BLaER1 (cell line): ENCODE data around the gene S100PBP.

Source experiments
- H3K27ac ChIP-seq: shearing (Covaris generic); formaldehyde crosslinking; 2 replicates; pipeline ENCODE4 v1.8.1; 2022
- H3K27me3 ChIP-seq: shearing (Covaris generic); formaldehyde crosslinking; 2 replicates; pipeline ENCODE4 v1.8.1; 2022
- H3K36me3 ChIP-seq: shearing (Covaris generic); formaldehyde crosslinking; 2 replicates; pipeline ENCODE4 v1.8.1; 2022
- H3K4me1 ChIP-seq: shearing (Covaris generic); formaldehyde crosslinking; 2 replicates; pipeline ENCODE4 v1.8.1; 2022
- H3K4me2 ChIP-seq: shearing (Covaris generic); formaldehyde crosslinking; 2 replicates; pipeline ENCODE4 v1.8.1; 2022
- H3K4me3 ChIP-seq: shearing (Covaris generic); formaldehyde crosslinking; 2 replicates; pipeline ENCODE4 v1.8.1; 2022
- H3K9ac ChIP-seq: shearing (Covaris generic); formaldehyde crosslinking; 2 replicates; pipeline ENCODE4 v1.8.1; 2022
- H3K9me3 ChIP-seq: shearing (Covaris generic); formaldehyde crosslinking; 2 replicates; pipeline ENCODE4 v1.8.1; 2022
- H4K20me1 ChIP-seq: shearing (Covaris generic); formaldehyde crosslinking; 2 replicates; pipeline ENCODE4 v1.8.1; 2022
- Cebpa-rat ChIP-seq: shearing (Covaris generic); IDR thresholded peaks from 2 replicates; pipeline ENCODE4 v1.8.1; 2022

Gene S100PBP

DNA sequence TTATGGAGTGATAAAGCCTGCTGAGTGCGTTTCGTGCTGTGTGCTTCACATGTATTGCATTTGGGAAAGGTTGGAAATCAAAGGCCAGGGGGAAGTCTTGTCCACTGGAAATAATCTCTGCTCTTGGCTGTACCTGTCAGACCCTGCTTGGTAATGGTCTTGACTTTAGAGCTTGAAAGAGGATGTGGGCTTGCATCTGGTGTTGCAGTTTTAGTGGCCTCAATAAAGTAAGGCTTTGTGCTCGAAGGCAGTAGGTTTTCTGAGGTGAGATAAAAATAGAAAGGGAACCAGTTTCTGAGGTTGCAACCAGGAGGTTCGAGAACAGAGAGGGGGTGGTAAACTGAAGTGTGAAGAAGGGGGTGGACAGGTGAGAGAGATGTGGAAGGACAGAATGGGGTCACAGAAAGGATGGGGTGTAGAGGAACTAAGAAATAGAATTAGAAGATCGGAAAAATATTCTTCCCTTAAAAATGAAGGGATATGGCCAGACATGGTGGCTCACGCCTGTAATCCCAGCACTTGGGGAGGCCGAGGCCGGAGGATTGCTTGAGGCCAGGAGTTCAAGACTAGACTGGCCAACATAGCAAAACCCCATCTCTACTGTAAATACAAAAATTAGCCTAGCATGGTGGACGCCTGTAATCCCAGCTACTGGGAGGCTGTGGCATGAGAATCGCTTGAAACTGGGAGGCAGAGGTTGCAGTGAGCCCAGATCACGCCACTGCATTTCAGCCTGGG is 1.5 kb downstream of the S100PBP start:
- H3K4me3 ChIP-seq = peak overlapping the region; percentile 99
- peak overlapping the region; percentile 100 for H3K9ac ChIP-seq
- peak overlapping the region; percentile 93 for H3K4me2 ChIP-seq
- H3K4me1 ChIP-seq = peaks cover 64% of the 10 kb centered on the region
- TF ChIP-seq Cebpa-rat = no peak
- H3K9me3 ChIP-seq = peaks cover 6% of the 10 kb centered on the region; the same call in 1 of the 2 replicates
- H3K27me3 ChIP-seq = no peaks in the 10 kb centered on the region
- peaks cover 27% of the 10 kb centered on the region for H4K20me1 ChIP-seq
- peak overlapping the region; percentile 100 for H3K27ac ChIP-seq
- peaks cover 33% of the 10 kb centered on the region for H3K36me3 ChIP-seq

DNA sequence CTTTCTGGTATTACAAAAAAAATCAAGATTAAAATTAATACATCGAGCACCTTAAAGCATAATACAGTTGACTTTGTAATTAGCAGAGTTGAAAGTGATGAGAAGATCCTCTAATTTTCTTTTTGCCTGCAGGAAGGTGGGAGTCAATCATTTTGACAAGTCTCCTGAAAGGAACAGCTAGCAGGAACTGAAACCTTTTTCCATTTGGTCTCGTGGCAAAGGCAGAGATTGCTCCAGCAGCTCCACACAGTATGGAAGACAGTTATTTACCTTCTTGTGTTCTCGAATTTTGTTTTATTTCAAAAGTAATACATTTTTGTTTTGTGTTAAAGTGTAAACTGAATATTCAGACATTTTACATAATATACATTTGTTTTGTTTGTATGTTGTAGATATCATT is 7.7 kb downstream of the S100PBP start:
- peaks cover 70% of the 10 kb centered on the region for H3K36me3 ChIP-seq
- no peak overlapping the region for H3K27ac ChIP-seq
- H3K9me3 ChIP-seq = peaks cover 6% of the 10 kb centered on the region; the same call in 1 of the 2 replicates
- H3K4me1 ChIP-seq = peaks cover 26% of the 10 kb centered on the region
- no peak overlapping the region for H3K4me2 ChIP-seq
- no peak for TF ChIP-seq Cebpa-rat
- peaks cover 7% of the 10 kb centered on the region; the same call in 1 of the 2 replicates for H4K20me1 ChIP-seq
- no peak overlapping the region for H3K9ac ChIP-seq
- H3K27me3 ChIP-seq = no peaks in the 10 kb centered on the region
- H3K4me3 ChIP-seq = no peak overlapping the region

DNA sequence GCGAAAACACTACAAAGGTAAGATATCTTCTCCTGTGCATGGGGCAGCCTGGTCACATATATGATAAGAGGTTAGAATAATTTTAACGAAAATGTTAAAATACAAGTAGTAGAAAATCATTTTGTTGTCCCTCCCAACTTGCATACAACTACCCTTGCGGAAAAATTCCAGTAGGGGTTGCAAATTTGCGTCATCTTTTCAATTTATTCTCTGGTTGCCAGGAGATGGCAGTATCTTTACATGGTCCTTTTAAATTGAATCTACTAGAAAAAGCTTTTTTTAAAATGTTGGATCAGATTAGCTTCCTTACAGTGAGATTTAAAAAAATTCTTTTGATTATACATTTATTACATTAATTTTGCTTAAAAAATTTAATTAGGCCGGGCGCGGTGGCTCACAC is 10.9 kb downstream of the S100PBP start:
- H3K9me3 ChIP-seq = no peaks in the 10 kb centered on the region
- H3K4me2 ChIP-seq = no peak overlapping the region
- H3K27ac ChIP-seq = no peak overlapping the region
- H3K36me3 ChIP-seq = peaks cover 83% of the 10 kb centered on the region
- H3K4me1 ChIP-seq = no peaks in the 10 kb centered on the region
- no peak overlapping the region for H3K4me3 ChIP-seq
- H3K9ac ChIP-seq = no peak overlapping the region
- H4K20me1 ChIP-seq = peaks cover 12% of the 10 kb centered on the region; the same call in 1 of the 2 replicates
- no peak for TF ChIP-seq Cebpa-rat
- H3K27me3 ChIP-seq = no peaks in the 10 kb centered on the region

DNA sequence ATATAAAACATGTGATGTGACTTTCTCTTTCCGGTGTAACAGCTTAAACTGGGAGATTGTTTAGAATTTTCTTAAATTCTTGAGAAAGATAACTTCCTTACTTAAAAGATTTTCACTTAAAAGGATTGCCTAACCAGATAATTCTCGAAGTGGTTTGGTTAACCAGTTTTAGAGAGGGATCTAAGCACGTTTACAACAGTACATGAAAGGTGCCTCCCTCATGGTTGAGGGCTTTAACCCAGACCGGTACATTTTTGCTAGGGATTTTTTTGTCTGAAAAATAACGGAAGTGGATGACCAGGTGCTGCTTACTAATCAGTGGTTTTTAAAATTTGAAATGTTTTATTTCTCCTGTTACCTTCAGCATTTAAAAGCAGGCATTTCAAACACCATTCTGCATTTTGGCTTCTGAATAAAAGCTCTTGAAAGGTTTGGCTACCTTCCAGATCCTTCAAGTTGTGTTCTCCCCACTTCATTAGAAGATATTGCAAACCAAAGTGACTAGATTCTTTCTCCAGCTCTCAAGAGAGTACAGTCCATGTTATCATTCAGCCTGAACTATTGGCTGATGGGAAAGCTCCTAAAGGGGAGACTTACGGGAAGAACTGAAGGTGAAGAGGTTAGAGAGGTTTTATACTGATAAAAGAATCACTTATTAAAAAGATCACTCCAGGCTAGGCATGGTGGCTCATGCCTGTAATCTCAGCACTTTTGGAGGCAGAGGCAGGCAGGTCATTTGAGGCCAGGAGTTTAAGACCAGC is 12.8 kb downstream of the S100PBP start:
- H3K36me3 ChIP-seq = peaks cover 92% of the 10 kb centered on the region

DNA sequence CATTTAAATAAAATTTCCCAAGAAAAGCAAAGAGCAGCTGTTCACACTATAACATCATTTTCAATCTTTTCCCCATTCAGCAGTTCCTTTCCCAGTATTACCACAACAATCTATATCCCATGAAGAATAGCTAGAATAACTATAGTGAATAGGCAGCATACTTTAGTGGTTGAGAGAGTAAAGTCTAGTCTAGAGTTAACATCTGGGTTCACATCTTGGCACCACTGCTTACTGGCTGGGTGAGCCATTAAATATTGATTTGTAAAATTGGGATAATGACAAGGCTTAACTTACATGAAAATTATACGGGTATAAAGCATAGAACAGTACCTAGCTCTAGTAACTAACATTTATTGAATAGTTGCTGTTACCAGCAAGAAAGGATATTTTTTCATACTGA is 14.4 kb downstream of the S100PBP start:
- H3K4me1 ChIP-seq = no peaks in the 10 kb centered on the region
- peaks cover 12% of the 10 kb centered on the region; the same call in 1 of the 2 replicates for H4K20me1 ChIP-seq
- H3K9ac ChIP-seq = no peak overlapping the region
- no peaks in the 10 kb centered on the region for H3K9me3 ChIP-seq
- H3K27me3 ChIP-seq = no peaks in the 10 kb centered on the region
- TF ChIP-seq Cebpa-rat = no peak
- peaks cover 89% of the 10 kb centered on the region for H3K36me3 ChIP-seq
- H3K27ac ChIP-seq = no peak overlapping the region
- H3K4me3 ChIP-seq = no peak overlapping the region
- no peak overlapping the region for H3K4me2 ChIP-seq

More for the DNA sequence above, 12.8 kb downstream of the S100PBP start:
- H3K9ac ChIP-seq = no peak overlapping the region
- no peaks in the 10 kb centered on the region for H3K4me1 ChIP-seq
- no peaks in the 10 kb centered on the region for H3K9me3 ChIP-seq
- H4K20me1 ChIP-seq = peaks cover 12% of the 10 kb centered on the region; the same call in 1 of the 2 replicates
- TF ChIP-seq Cebpa-rat = no peak
- H3K4me2 ChIP-seq = no peak overlapping the region
- H3K27ac ChIP-seq = no peak overlapping the region
- H3K27me3 ChIP-seq = no peaks in the 10 kb centered on the region
- no peak overlapping the region for H3K4me3 ChIP-seq

DNA sequence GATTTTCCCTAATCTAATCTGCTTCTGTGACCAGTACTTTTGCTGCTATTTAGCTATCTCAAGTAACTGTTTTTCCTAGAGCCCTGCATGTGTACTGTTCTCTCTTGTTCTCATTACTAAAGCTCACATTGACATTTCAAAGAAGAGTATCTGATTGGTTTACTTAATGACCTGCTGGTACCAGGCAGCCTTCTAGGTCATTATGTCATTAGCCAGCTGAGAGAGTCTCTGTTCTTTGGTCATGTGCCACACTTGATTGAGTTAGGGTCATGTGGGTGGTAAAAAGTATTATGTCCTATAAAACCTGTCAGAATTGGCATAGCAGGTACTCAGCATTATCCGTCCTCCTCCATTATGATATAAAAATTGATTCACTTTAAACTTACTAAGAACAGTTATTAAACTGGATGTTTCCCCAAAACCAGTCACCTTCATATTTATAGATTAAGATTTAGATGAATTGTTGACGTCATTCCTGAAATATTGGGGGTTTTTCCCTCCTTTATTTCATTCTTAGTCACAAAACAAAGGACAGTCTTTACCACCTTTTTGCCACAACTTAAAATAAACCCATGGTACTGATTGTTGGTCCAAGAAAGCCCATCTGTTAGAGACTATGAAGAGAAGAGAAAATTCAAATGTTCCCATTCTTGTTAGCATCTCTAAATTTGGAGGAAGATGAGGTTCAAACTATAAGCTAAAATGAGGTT is 31.1 kb downstream of the S100PBP start:
- peaks cover 84% of the 10 kb centered on the region for H3K36me3 ChIP-seq
- H3K9me3 ChIP-seq = peaks cover 17% of the 10 kb centered on the region
- no peak overlapping the region for H3K27ac ChIP-seq
- TF ChIP-seq Cebpa-rat = no peak
- no peak overlapping the region for H3K9ac ChIP-seq
- H3K4me2 ChIP-seq = no peak overlapping the region
- no peak overlapping the region for H3K4me3 ChIP-seq
- 0 out of 2 replicates have a peak, but pooled peaks cover 10% of the 10 kb centered on the region for H4K20me1 ChIP-seq
- no peaks in the 10 kb centered on the region for H3K27me3 ChIP-seq
- H3K4me1 ChIP-seq = no peaks in the 10 kb centered on the region

DNA sequence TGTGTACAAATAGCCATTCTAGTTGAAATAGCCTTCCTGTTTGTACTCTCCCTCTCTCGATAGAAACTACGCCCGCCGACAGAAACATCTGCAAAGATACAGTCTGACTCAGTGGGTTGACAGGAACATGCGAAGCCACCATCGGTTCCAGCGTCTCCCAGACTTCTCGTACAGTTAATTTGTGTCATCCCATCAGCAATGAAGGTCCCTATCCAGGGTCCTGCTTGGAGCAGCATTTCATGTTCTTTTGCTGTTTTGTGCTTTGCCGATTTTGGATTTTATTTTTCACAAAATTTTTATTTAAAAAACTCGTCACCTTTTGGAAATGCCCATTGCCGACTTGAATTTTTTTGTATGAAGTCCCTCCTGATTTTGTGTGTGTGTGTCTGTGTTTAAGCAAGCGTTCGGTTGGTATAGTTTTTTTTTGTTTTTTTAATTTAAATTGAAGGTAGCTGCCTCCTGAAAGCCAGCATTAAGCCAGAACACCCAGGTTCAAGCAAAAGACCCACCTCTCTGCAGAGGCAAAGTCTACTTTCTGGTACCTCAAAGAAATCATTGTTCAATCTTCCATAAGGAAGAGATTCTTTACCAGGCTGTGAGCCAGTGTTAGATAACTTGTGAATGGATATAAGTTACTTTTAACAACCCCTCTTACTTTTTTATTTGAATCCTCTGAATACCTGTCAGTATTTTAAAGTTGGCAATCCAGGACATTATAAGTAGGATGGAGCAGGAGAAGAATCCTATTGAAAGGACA is 38.6 kb downstream of the S100PBP start:
- Histone ChIP-seq H3K4me1 (no peaks in the 10 kb centered on the region), H3K36me3 (peaks cover 98% of the 10 kb centered on the region)

DNA sequence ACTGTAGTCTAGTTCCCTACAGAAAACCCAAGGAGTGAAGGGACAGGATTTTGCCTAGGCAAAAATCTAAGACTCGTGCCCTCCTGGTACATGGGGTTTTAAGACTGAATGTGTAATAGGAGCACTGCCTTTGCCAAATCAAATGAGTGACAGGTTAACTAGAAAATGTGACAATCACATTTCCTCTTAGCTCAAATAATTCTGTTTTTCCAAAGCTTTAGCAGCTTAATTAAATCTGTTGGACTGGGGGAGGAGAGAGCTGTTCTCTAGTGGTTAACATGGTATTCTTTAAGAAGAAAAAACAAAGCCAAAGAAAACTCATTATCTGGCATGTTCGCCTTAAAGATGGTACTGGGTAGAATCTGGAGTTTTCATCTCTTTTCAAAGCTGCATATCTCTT is 40.7 kb downstream of the S100PBP start:
- H3K9ac ChIP-seq = no peak overlapping the region
- no peaks in the 10 kb centered on the region for H3K27me3 ChIP-seq
- H4K20me1 ChIP-seq = no peaks in the 10 kb centered on the region; the same call in 1 of the 2 replicates
- no peak for TF ChIP-seq Cebpa-rat
- H3K4me3 ChIP-seq = no peak overlapping the region
- no peak overlapping the region for H3K27ac ChIP-seq
- peaks cover 99% of the 10 kb centered on the region for H3K36me3 ChIP-seq
- H3K9me3 ChIP-seq = no peaks in the 10 kb centered on the region
- H3K4me1 ChIP-seq = no peaks in the 10 kb centered on the region
- H3K4me2 ChIP-seq = no peak overlapping the region

More for the DNA sequence above, 38.6 kb downstream of the S100PBP start:
- H3K27me3 ChIP-seq = no peaks in the 10 kb centered on the region
- H3K9me3 ChIP-seq = no peaks in the 10 kb centered on the region
- H3K27ac ChIP-seq = no peak overlapping the region
- H4K20me1 ChIP-seq = no peaks in the 10 kb centered on the region; the same call in 1 of the 2 replicates
- H3K4me3 ChIP-seq = no peak overlapping the region
- no peak overlapping the region for H3K9ac ChIP-seq
- TF ChIP-seq Cebpa-rat = no peak
- no peak overlapping the region for H3K4me2 ChIP-seq

DNA sequence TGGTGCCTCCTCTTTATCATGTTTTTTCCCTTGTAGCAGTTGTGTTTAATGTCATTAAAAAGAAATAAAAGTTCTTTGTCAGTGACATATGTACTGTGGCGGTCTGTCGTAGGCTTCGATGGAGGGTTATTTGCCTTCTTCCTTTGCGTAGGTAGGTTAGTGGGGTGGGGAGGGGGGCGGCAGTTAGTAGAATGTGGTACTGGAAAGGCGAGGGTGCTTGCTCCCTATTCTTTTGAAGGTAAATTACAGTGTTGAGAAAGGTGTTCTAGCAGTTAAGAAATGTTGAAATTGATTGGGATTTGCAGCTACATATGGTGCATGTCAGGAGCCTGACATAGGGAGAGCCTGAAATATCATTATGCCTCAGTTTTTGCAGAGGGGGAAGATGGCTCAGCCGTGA is 41.3 kb downstream of the S100PBP start:
- Histone ChIP-seq H3K27ac (no peak overlapping the region), H3K36me3 (peaks cover 99% of the 10 kb centered on the region), H3K9me3 (no peaks in the 10 kb centered on the region), H3K9ac (no peak overlapping the region), H3K4me1 (no peaks in the 10 kb centered on the region), H3K27me3 (no peaks in the 10 kb centered on the region), H3K4me3 (no peak overlapping the region), H4K20me1 (no peaks in the 10 kb centered on the region; the same call in 1 of the 2 replicates), H3K4me2 (no peak overlapping the region)
- no peak for TF ChIP-seq Cebpa-rat
